DMS153 treated with DMSO at 0.1 percent for 48 hours (cell line): ENCODE data around the gene EXD2.

Source experiments
- DNase-seq: peaks from one replicate; lab custom pipeline; 2025; ENCODE audit not compliant: unreplicated experiment; lab: John Stamatoyannopoulos, UW

The EXD2 gene

DNA sequence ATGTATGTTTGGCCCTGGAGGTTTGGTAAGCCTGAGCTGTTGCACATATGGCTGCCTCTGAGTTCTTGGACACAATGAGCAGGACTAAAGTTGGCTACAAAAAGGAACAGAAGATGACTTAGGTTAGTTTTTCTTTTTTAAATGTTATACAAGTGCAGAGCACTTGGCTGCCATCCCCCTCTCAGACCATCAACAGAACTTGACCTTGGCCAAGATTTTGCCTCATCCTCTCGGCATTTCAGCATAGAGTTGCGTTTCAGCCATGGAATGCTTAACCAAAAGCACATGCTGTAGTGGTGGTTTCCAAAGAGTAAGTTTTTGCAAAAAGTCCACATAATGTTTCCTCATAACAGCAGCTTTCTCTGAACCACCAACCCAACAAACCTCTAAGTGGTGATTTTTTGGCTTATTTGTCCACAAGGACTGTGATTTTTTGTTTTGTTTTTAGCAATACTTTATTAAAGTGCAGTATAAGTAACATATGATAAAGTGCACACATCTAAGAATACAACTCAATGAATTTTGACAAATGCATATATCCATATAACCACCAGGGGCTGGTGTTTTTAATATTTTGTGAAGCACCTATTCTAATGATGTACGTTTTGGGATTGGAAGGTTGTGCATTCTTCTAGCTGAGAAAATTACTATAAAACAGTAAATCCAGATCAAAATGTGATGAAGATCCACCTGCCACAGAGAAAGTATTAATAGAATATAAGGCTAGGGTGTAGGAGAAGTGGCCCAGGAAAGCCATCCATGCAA lies 56.6 kb downstream of the EXD2 start:
- DNase-seq = no peak

DNA sequence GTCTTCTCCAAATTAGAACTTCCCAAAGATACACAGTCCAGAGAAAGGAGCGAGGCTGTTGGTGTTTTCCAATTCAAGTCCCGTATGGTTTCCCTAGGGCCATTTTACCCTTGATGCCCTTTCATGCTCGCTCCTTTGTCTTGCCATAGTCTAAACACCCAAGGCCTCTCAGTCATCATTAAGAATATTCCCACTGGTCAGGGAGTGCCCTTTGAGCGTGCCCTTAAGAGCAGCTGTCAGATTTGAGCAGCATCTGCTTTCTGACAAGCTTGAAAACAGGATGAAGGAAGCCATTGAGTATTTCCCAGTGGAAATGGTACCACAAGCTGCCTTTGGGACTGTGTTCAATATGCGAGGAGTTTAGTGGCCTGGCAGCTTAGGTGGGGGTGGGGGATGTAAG lies 58.3 kb downstream of the EXD2 start:
- DNase-seq = no peak

DNA sequence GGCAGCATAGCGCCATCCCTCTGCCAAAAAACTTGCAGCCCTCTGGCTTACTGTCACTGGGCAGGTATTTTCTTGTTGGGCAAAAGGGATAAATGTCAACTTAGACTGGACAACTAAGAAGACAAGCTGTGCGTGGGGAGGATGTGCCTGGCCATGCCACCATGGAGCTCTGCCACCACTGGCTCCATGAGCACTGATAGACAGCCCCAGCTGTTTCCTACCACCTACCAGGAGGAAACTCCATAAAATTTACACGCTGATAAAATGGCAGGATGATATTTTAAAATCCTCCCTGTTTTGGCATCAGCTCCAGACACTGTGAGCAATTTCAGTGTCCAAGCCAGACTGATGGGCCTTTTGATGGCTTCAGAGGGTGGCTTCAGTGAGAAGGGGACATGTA lies 61.6 kb downstream of the EXD2 start:
- DNase-seq = no peak

DNA sequence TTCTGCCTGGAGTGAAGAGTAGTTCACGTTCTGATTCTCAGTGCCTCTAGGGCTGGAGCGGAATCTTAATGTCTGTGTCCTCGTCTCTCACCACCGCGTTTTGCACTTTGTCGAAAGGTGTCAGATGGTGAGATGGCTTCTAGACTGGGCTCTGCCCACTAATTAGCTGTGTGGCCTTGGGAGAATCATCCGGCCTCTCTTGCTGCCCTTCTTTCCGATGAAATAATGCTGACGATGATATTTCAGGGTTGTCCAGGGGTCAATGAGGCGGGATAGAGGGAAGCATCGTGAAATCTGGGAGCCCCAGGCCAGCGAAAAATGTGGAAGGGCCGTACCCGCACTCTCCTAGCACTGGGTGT lies 67.8 kb downstream of the EXD2 start:
- no peak for DNase-seq

DNA sequence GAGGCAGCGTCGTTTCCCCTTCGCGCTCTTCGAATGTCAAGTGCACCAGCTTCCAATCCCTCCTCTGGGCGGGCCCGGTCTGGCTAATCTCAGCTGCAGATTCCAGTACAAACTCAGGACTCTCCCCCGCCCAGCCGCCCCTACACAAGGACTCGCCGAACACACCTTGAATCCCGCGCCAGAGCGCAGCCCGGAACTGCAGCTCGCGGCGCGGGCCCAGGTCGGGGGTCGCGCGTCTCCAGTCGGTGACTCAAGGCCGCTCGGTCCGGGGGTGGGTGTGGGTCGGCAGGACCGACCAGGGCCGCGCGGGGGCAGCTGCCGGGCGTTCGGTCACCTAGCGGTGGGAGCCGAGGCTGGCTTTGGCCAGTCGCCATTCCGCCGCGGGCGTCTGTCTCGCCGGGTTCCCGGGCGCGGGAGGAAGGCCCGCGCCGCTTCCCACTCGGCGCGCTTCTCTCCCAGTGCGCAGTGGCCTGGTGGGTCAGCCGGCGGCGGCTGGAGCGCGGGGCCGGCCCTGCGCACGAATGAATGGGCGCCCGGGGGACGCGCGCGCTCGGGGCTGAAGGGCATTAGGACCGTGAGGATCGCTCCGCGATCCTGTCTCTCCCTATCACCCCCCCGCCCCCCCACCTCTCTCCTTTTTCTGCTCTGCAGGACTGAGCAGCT lies 68.4 kb downstream of the EXD2 start, which contains the start of gene GALNT16:
GALNT16 (plus strand) TSS at position 632 of the 663 bp plus-strand sequence. CDS start 133 bp downstream, outside the sequence.
- no peak for DNase-seq

DNA sequence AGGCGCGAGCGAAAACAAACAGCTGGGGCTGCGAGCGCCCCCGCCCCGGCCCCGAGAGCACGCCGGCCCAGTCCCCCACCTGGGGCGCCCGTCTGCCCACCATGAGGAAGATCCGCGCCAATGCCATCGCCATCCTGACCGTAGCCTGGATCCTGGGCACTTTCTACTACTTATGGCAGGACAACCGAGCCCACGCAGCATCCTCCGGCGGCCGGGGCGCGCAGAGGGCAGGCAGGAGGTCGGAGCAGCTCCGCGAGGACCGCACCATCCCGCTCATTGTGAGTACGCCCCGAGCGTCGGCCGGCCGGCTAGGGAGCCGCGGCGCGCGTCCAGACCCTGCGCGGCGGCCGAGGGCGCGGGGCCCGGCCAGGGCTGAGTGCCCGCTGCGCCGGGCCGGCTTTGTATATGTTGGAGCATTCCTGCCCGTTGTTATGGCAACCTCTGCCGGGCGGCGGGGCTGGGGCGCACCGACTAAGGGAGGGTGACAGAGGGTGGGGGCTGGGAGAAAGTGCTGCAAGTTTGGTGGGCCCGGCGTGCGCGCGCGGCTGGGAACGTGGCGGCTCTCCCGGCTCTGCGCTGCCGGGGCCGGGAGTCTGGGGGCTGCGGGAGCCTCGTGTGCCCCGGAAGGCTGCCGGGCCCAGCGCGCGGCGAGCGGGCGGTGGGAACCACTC lies 69.0 kb downstream of the EXD2 start:
- DNase-seq = no peak

DNA sequence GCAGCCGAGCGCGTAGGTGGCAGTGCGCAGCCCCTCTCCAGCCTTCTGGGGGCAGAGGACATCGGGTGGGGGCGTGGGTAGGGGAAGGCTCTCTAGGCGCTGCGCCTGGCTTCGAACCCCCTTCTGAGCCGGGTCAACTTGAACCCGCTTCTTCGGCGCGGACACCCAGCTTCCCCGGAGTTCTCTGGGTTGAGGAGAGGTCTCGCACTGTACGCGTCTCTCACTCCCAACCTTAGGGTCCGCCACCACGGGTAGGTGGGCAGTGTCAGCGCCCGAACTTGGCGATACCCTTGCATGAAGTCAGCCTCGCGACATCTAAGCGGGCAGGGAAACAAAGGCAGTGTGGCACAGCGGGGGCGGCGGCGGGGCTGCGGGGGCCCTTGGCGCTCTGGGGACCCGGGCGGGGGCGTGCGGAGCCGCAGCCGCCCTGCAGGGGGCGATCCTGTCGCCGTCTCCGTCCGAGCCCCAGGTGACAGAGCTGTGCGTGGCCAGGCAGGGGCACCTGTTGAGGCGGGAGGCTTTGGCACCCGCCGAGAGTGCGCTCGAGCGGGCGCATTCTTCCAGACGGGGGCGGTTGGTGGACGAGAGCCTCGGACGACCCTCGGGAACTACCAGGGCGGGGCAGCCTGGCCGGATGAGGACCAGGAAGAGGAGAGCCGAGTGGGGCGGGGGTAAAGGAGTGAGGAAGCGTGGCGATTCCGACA lies 69.7 kb downstream of the EXD2 start:
- no peak for DNase-seq

DNA sequence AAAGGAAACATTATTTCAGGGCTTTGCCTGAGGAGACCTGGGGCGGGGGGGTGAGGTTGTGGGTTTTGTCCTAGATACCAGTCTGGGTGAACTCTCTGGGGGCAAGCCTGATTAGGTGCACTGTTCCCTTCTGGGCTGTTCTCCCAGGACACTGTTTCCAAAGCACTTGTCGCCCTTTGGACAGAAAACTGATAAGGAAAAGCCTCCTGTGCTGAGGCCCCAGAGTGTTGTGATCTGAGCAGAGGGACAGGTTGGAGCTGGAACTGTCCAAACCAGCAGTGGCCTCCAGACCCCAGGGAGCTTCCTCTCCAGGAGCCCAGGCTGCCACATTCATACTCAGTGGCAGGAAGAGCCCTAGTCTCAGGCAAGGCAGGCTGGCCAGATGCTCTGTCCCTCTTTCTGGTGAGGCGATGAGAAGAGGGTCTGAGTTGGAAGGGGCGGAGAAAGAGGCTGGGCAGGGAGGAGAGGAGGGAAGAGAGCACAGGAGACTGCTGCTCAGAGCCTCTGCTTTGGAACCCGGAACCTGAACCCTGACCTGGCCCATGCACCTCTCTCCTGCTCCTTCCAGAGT lies 70.5 kb downstream of the EXD2 start:
- DNase-seq = no peak

DNA sequence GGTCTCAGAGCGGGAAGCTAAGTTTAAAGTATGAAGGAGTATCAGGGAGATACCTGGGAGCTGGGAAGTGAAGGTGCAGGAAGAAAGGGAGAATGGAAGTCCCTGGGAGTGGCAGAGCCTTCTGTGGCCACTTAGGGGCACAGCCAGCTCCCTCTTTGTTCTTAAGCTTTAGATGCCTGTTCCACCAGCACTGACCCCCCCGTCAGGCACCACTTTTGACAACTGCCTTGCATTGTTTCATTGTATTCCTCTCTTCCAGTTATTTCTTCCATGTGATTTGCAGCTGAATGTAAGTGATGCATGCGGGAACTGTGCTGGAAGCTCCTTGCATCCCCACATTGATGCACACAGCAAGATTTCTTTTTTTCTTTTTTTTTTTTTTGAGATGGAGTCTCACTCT lies 71.2 kb downstream of the EXD2 start:
- no peak for DNase-seq

DNA sequence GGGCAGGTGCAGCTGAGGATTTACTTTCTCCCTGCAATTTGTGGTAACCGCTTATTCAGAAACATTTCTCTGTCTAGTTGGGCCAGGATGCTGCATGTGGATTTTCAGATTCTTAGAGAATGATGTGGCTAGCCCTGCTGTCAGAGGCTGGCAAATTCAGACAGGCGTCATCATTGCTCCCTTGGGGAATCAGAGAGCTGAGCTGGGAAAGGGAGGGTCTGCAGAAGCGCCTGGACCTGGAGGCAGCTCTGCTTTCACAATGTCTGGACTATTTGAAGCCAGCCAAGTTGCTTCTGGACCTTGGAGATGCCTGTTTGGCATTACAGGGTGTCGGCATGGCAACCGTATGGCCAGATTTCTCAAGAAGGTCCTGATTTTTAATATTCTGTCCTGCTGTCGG lies 72.1 kb downstream of the EXD2 start:
- DNase-seq = no peak

DNA sequence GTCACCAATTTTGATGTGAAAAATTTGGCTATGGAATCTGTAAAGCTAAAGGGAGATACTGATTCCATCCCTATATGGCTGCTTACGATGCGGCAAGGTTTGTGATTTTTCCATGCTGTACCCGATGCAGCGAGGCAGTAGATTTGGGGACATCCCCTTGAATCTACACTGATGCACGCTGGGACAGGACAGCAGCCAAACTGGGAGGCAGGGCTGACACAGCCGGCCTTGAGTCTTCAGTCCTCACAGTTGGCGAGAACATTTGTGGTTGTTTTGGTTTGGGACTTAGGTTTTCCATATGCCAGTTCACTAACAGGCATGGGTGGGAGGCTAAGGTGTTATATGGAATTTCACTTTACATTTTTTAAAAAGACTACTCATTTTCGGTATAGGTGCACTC lies 72.5 kb downstream of the EXD2 start:
- no peak for DNase-seq

DNA sequence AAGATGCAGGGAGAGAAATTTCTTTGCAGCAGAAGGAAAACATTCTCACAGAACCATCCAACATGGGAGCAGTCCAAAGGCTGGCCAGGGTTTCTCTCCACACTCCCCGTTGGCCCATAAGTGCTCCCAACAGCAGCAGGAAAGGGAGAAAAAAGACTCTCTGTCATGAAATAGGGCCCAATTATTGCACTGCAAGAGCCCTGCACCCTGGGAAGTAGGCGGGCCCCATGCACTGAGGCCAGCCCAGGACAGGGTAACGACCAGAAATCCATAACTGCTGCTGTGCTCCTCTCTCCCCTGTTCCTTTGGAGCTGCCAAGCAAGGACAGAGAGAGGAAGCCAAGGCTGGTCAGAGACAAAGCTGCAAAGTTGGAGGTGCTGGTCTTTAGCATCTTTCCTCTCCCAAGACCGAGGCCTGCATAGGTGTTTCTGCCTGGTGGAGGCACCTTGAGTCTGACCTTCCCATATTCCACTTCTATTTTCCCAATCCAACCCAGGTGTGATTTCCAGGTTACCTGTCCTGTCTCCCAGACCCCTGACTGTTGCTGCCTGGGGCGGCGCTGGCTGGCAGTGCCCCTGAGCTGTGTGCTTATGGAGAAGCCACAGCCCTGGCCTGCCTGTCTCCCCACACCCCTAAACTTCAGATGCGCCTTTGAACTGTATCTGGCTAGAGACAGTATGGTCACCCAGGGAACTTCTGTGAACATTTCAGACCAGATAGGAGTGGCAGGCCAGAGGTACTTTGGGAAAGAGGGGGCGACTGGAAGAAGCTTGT lies 75.5 kb downstream of the EXD2 start:
- no peak for DNase-seq

DNA sequence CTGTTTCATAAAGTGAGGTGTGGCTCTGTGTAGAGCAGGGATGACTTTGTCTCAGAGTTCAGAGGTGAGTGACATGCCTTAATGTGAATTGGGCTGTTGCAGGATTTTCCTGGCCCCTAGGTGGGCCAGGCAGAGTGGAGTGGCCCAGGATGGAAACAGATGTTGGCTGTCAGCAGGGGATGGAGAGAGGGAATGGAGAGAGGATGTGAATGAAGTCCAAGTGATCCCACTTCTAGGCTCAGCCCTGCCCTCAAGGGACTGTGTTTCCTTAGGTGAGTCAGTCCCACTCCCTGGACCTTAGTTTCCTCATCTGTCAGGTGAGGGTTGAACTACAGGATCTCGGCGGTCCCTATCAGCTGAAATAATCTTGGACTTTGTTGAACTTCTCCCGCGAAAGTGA lies 76.2 kb downstream of the EXD2 start:
- no peak for DNase-seq

DNA sequence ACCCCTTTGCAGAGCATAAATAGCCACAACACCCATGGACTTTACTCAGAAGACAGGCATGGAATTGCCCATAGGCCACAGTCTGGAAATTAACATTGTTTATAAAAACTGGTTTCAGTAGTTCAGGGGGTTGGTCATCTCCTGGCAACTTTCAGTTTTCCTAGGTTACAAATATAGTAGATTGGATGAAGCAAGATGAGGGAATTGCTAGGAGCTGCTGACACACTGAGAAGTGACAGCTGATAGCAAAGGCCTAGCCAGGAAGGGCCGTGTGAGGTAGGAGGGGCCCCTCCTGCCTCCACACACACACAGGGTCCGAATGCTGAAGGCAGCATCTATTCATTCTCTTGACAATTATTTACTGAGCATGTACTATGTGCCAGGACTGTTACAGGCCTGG lies 76.9 kb downstream of the EXD2 start:
- no peak for DNase-seq

DNA sequence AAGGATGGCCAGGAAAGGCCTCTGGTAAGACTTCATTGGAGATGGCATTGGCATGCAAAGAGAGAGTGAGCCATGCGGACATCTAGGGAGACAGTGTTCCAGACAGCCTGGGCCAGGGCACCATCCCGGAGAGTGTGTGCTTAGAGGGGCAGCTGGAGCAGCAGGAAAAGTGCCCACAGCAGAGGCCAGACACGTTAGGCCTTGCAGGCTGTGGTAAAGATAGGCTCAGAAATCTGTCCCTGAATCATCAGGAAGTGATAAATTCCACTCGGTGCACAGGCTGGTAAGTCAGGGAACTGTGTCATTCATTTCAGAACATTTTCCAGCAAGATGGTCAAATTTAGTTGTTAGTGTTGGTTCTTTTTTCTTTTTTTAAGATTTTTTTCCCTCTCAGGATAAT lies 77.5 kb downstream of the EXD2 start:
- DNase-seq = no peak

DNA sequence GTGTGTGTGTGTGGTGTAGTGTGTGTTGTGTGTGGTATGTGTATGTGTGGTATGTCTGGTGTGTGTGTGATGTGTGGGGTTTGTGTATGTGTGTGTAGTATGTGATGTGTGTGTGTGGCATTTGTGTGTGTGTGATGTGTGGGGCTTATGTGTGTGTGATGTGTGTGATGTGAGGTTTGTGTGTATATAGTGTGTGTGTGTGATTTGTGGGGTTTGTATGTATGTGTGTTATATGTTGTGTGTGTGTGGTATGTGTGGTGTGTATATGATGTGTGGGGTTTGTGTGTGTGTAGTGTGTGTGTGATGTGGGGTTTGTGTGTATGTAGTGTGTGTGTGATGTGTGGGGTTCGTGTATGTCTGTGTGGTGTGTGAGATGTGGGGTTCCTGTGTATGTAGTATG lies 78.1 kb downstream of the EXD2 start:
- no peak for DNase-seq

DNA sequence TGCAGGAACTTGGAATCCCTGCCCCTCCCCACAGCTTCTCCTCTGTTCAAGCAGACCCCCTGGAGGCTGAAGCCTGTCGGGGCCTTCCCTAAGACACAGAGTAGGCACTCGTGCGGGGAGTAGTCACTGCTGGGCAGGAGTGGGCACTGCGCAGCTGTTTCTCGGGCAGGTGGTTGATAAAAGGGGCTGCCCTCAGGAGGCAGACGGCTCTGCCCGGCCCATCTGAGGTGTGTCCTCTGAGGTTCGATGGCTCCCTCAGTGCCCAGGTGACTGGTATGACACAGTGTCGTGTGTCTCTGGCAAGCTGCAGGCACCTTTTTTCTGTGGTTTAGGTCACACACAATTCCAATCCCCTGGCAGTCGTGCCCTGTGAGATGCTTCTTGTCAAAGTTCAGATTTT lies 78.8 kb downstream of the EXD2 start:
- DNase-seq = no peak

DNA sequence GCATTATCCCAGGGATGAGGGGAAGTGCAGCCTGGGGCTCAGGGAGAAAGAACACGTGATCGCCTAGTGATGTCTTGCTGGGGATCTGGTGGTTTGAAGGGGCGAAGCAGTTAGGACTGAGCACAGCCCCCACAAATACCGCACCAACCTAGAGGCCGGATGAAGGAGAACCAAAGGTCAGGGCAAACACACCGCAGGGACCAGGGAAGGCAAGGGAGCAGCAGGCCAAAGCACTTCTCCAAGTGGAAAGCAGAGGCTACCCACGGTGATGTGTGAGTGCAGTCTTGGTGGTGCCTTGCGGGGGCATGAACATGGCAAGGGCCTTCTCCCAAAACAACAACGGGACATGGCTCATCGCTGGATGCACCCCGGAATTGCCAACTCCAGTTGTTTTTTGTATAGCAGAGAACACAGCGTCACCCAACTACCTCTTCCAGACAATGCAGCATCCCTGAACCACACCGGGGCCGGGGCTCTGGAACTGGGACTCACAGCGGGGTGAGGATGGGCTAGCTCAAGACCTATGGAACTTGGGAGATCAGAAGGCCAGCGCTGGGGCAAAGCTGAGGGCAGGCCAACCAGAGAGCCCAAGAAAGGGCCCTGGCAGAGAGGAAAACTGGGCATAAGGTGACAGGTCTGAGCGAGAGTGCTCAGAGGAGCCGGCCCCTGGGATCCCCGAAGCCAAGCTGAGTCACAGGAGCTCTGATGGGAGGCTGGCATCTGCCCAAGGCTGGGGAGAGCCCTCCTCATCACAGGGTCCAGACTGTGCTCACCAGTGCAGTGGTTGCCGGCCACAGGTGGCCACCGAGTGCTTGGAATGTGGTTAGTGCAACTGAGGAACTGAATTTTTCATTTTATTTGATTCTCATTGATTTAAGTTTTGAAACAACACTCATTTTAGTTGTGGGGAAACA lies 79.8 kb downstream of the EXD2 start:
- no peak for DNase-seq

DNA sequence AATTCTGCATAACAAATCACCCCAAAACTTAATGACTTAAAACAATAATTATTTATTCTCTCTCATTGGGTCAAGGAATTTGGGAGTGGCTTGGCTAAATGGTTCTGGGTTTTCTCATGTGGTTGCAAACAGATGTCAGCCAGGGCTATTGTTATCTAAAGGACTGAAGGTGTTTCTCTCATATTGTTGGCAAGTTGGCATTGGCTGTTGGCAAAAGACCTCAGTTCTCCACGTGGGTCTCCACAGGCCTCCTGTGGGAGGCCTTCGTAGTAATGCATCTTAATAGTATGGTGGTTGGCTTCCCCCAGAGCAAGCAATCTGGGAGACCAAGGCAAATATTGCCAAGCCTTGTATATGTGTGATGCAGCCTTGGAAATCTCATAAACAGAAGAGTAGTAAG lies 83.0 kb downstream of the EXD2 start:
- DNase-seq = no peak

DNA sequence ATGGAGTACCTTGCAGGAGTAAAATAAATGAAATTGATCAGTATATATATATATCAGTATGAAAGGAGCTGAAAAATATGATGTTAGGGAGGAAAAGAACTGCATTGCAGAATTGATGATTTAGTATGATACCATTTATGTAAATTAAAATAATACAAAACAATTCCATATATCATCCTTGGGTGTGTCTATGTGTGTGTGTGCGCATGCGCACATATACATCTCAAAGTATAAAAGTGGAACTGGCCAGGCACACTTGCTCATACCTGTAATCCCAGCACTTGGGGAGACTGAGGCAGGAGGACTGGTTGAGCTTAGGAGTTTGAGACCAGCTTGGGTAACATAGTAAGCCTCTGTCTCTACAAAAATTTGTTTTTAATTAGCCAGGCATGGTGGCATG lies 84.0 kb downstream of the EXD2 start:
- DNase-seq = no peak
